Measurements from ENCODE around the gene LY6G6D. TPM values are rescaled to one million over a fixed set of nuclear protein-coding genes. Genes with fewer than 3 reads are reported as not detected.
"Not testable (repeated sequence)": the region's sequence is repeated elsewhere in the genome, so short reads cannot be mapped to it uniquely, and the experiment has no call there.

LY6G6D gene
- total RNA-seq, 1 donor from 2014 or later = not detected

- peaks cover 0 to 5% (median 0%) of the 10 kb centered on the region in 3 donors for H3K27me3 ChIP-seq (ENCODE audit: control insufficient read depth in 3 of 3, insufficient read depth in 3 of 3, low read length in 3 of 3)
- H3K36me3 ChIP-seq (ENCODE audit: control insufficient read depth in 3 of 3, insufficient read depth in 3 of 3, low read length in 3 of 3) = no peaks in the 10 kb centered on the region
- peaks cover 6 to 17% (median 8%) of the 10 kb centered on the region in 3 donors for H3K4me1 ChIP-seq (ENCODE audit: control insufficient read depth in 3 of 3, insufficient read depth in 3 of 3, low read length in 3 of 3)
- H3K27ac ChIP-seq (ENCODE audit: low read depth, low read length) = no peak within 1 kb of the TSS
- no peak within 1 kb of the TSS for H3K9ac ChIP-seq (ENCODE audit: low read depth in 1 of 3, low read length in 3 of 3)
- no peaks in the 10 kb centered on the region for H3K9me3 ChIP-seq (ENCODE audit: control insufficient read depth in 3 of 3, low read length in 3 of 3)
- H3K4me3 ChIP-seq (ENCODE audit: low read length in 3 of 3) = no peak within 1 kb of the TSS
Measured at GRCh38 chr6:31706599-31706998, 8.5 kb upstream of the LY6G6D start, which contains the start of gene LY6G6F. LY6G6F (plus strand) TSS chr6:31706866; CDS start chr6:31706907, 41 bp downstream.

- H3K36me3 ChIP-seq (ENCODE audit: control insufficient read depth in 3 of 3, insufficient read depth in 3 of 3, low read length in 3 of 3) = no peaks in the 10 kb centered on the region
- no peak overlapping the region for H3K9ac ChIP-seq (ENCODE audit: low read depth in 1 of 3, low read length in 3 of 3)
- H3K4me1 ChIP-seq (ENCODE audit: control insufficient read depth in 3 of 3, insufficient read depth in 3 of 3, low read length in 3 of 3) = peaks cover 0 to 6% (median 0%) of the 10 kb centered on the region in 3 donors
- no peak overlapping the region for H3K4me3 ChIP-seq (ENCODE audit: low read length in 3 of 3)
- H3K27ac ChIP-seq (ENCODE audit: low read depth, low read length) = no peak overlapping the region
- H3K27me3 ChIP-seq (ENCODE audit: control insufficient read depth in 3 of 3, insufficient read depth in 3 of 3, low read length in 3 of 3) = peaks cover 0 to 5% (median 0%) of the 10 kb centered on the region in 3 donors
- H3K9me3 ChIP-seq (ENCODE audit: control insufficient read depth in 3 of 3, low read length in 3 of 3) = no peaks in the 10 kb centered on the region
Measured at GRCh38 chr6:31707701-31708100, 7.4 kb upstream of the LY6G6D start.

- H3K27me3 ChIP-seq (ENCODE audit: control insufficient read depth in 3 of 3, insufficient read depth in 3 of 3, low read length in 3 of 3) = peaks cover 0 to 5% (median 0%) of the 10 kb centered on the region in 3 donors
- no peak overlapping the region for H3K27ac ChIP-seq (ENCODE audit: low read depth, low read length)
- H3K36me3 ChIP-seq (ENCODE audit: control insufficient read depth in 3 of 3, insufficient read depth in 3 of 3, low read length in 3 of 3) = no peaks in the 10 kb centered on the region
- H3K9ac ChIP-seq (ENCODE audit: low read depth in 1 of 3, low read length in 3 of 3) = no peak overlapping the region
- H3K9me3 ChIP-seq (ENCODE audit: control insufficient read depth in 3 of 3, low read length in 3 of 3) = no peaks in the 10 kb centered on the region
- peaks cover 0 to 6% (median 0%) of the 10 kb centered on the region in 3 donors for H3K4me1 ChIP-seq (ENCODE audit: control insufficient read depth in 3 of 3, insufficient read depth in 3 of 3, low read length in 3 of 3)
- H3K4me3 ChIP-seq (ENCODE audit: low read length in 3 of 3) = no peak overlapping the region
Measured at GRCh38 chr6:31708224-31708623, 6.9 kb upstream of the LY6G6D start.

GRCh38 chr6:31709157-31709556 lies 6.0 kb upstream of the LY6G6D start:
- not testable (repeated sequence) for H3K9me3 ChIP-seq (ENCODE audit: control insufficient read depth in 3 of 3, low read length in 3 of 3); H3K36me3 ChIP-seq (ENCODE audit: control insufficient read depth in 3 of 3, insufficient read depth in 3 of 3, low read length in 3 of 3); H3K27me3 ChIP-seq (ENCODE audit: control insufficient read depth in 3 of 3, insufficient read depth in 3 of 3, low read length in 3 of 3); H3K4me1 ChIP-seq (ENCODE audit: control insufficient read depth in 3 of 3, insufficient read depth in 3 of 3, low read length in 3 of 3); H3K4me3 ChIP-seq (ENCODE audit: low read length in 3 of 3); H3K9ac ChIP-seq (ENCODE audit: low read depth in 1 of 3, low read length in 3 of 3); H3K27ac ChIP-seq (ENCODE audit: low read depth, low read length)

GRCh38 chr6:31710523-31711219 lies 4.5 kb upstream of the LY6G6D start:
- Histone ChIP-seq H3K27me3 (ENCODE audit: control insufficient read depth in 3 of 3, insufficient read depth in 3 of 3, low read length in 3 of 3) (peaks cover 0 to 5% (median 0%) of the 10 kb centered on the region in 3 donors), H3K36me3 (ENCODE audit: control insufficient read depth in 3 of 3, insufficient read depth in 3 of 3, low read length in 3 of 3) (no peaks in the 10 kb centered on the region), H3K4me3 (ENCODE audit: low read length in 3 of 3) (no peak overlapping the region), H3K27ac (ENCODE audit: low read depth, low read length) (no peak overlapping the region), H3K4me1 (ENCODE audit: control insufficient read depth in 3 of 3, insufficient read depth in 3 of 3, low read length in 3 of 3) (peaks cover 0 to 5% (median 0%) of the 10 kb centered on the region in 3 donors), H3K9ac (ENCODE audit: low read depth in 1 of 3, low read length in 3 of 3) (no peak overlapping the region), H3K9me3 (ENCODE audit: control insufficient read depth in 3 of 3, low read length in 3 of 3) (no peaks in the 10 kb centered on the region)

- Histone ChIP-seq H3K36me3 (ENCODE audit: control insufficient read depth in 3 of 3, insufficient read depth in 3 of 3, low read length in 3 of 3) (no peaks in the 10 kb centered on the region), H3K9me3 (ENCODE audit: control insufficient read depth in 3 of 3, low read length in 3 of 3) (no peaks in the 10 kb centered on the region), H3K27me3 (ENCODE audit: control insufficient read depth in 3 of 3, insufficient read depth in 3 of 3, low read length in 3 of 3) (peaks cover 0 to 5% (median 0%) of the 10 kb centered on the region in 3 donors), H3K9ac (ENCODE audit: low read depth in 1 of 3, low read length in 3 of 3) (no peak overlapping the region), H3K4me1 (ENCODE audit: control insufficient read depth in 3 of 3, insufficient read depth in 3 of 3, low read length in 3 of 3) (peaks cover 0 to 5% (median 0%) of the 10 kb centered on the region in 3 donors), H3K4me3 (ENCODE audit: low read length in 3 of 3) (no peak overlapping the region), H3K27ac (ENCODE audit: low read depth, low read length) (no peak overlapping the region)
Measured at GRCh38 chr6:31711233-31711632, 3.9 kb upstream of the LY6G6D start.

- Histone ChIP-seq H3K27me3 (ENCODE audit: control insufficient read depth in 3 of 3, insufficient read depth in 3 of 3, low read length in 3 of 3) (peaks cover 0 to 5% (median 0%) of the 10 kb centered on the region in 3 donors), H3K36me3 (ENCODE audit: control insufficient read depth in 3 of 3, insufficient read depth in 3 of 3, low read length in 3 of 3) (no peaks in the 10 kb centered on the region), H3K4me1 (ENCODE audit: control insufficient read depth in 3 of 3, insufficient read depth in 3 of 3, low read length in 3 of 3) (peaks cover 0 to 5% (median 0%) of the 10 kb centered on the region in 3 donors), H3K4me3 (ENCODE audit: low read length in 3 of 3) (no peak overlapping the region), H3K27ac (ENCODE audit: low read depth, low read length) (no peak overlapping the region), H3K9ac (ENCODE audit: low read depth in 1 of 3, low read length in 3 of 3) (no peak overlapping the region), H3K9me3 (ENCODE audit: control insufficient read depth in 3 of 3, low read length in 3 of 3) (no peaks in the 10 kb centered on the region)
Measured at GRCh38 chr6:31712296-31712695, 2.9 kb upstream of the LY6G6D start.

- Histone ChIP-seq H3K36me3 (ENCODE audit: control insufficient read depth in 3 of 3, insufficient read depth in 3 of 3, low read length in 3 of 3) (no peaks in the 10 kb centered on the region), H3K27me3 (ENCODE audit: control insufficient read depth in 3 of 3, insufficient read depth in 3 of 3, low read length in 3 of 3) (peaks cover 0 to 5% (median 0%) of the 10 kb centered on the region in 3 donors), H3K4me3 (ENCODE audit: low read length in 3 of 3) (no peak overlapping the region), H3K27ac (ENCODE audit: low read depth, low read length) (no peak overlapping the region), H3K9me3 (ENCODE audit: control insufficient read depth in 3 of 3, low read length in 3 of 3) (no peaks in the 10 kb centered on the region), H3K4me1 (ENCODE audit: control insufficient read depth in 3 of 3, insufficient read depth in 3 of 3, low read length in 3 of 3) (peaks cover 0 to 5% (median 0%) of the 10 kb centered on the region in 3 donors), H3K9ac (ENCODE audit: low read depth in 1 of 3, low read length in 3 of 3) (no peak overlapping the region)
Measured at GRCh38 chr6:31713465-31713864, 1.7 kb upstream of the LY6G6D start.

GRCh38 chr6:31713991-31714684 lies 1.0 kb upstream of the LY6G6D start:
- Histone ChIP-seq H3K4me1 (ENCODE audit: control insufficient read depth in 3 of 3, insufficient read depth in 3 of 3, low read length in 3 of 3) (peaks cover 0 to 5% (median 0%) of the 10 kb centered on the region in 3 donors), H3K9ac (ENCODE audit: low read depth in 1 of 3, low read length in 3 of 3) (no peak overlapping the region), H3K27ac (ENCODE audit: low read depth, low read length) (no peak overlapping the region), H3K36me3 (ENCODE audit: control insufficient read depth in 3 of 3, insufficient read depth in 3 of 3, low read length in 3 of 3) (no peaks in the 10 kb centered on the region), H3K27me3 (ENCODE audit: control insufficient read depth in 3 of 3, insufficient read depth in 3 of 3, low read length in 3 of 3) (peaks cover 0 to 5% (median 0%) of the 10 kb centered on the region in 3 donors), H3K4me3 (ENCODE audit: low read length in 3 of 3) (no peak overlapping the region), H3K9me3 (ENCODE audit: control insufficient read depth in 3 of 3, low read length in 3 of 3) (no peaks in the 10 kb centered on the region)
